Mesenteric fat pad (tissue), 1 donor: ENCODE data around the gene TNFRSF1B. TPM values are rescaled to one million over a fixed set of nuclear protein-coding genes. Genes with fewer than 3 reads are reported as not detected.

Source experiments
- DNase-seq: peaks from one replicate; pipeline ENCODE4 v3.0.0-alpha.2; 2020; ENCODE audit warnings: low spot score
- total RNA-seq: library from RNA; stranded (reverse); fragmentation: NEBNext Ultra II Directional; extraction: Animal tissue kit (Norgen Biotek cat#: 25700); gene quantifications from one replicate; pipeline ENCODE4 v1.2.1, GENCODE V29; 2021
- donor health status: DM: yes; HTN: yes; CAD: no.

Gene TNFRSF1B
- total RNA-seq, 1 donor from 2014 or later = 95.6 TPM

- no peak for DNase-seq
Measured at GRCh38 chr1:12157366-12158231, 9.2 kb upstream of the TNFRSF1B start.

- DNase-seq = no peak
Measured at GRCh38 chr1:12158357-12159092, 8.3 kb upstream of the TNFRSF1B start.

GRCh38 chr1:12159816-12160215 lies 7.0 kb upstream of the TNFRSF1B start:
- no peak for DNase-seq

- DNase-seq = no peak
Measured at GRCh38 chr1:12161324-12161661, 5.5 kb upstream of the TNFRSF1B start.

- DNase-seq = no peak
Measured at GRCh38 chr1:12161662-12162458, 4.9 kb upstream of the TNFRSF1B start.

GRCh38 chr1:12162459-12163137 lies 4.2 kb upstream of the TNFRSF1B start:
- DNase-seq = no peak

GRCh38 chr1:12163210-12163609 lies 3.6 kb upstream of the TNFRSF1B start:
- no peak for DNase-seq

- no peak for DNase-seq
Measured at GRCh38 chr1:12164210-12164609, 2.6 kb upstream of the TNFRSF1B start.

- DNase-seq = no peak
Measured at GRCh38 chr1:12165342-12165741, 1.4 kb upstream of the TNFRSF1B start.

- DNase-seq = no peak
Measured at GRCh38 chr1:12167493-12168429, 970 bp downstream of the TNFRSF1B start.

- DNase-seq = no peak
Measured at GRCh38 chr1:12168451-12169160, 1.8 kb downstream of the TNFRSF1B start.

GRCh38 chr1:12169442-12170135 lies 2.8 kb downstream of the TNFRSF1B start:
- DNase-seq = no peak

- no peak for DNase-seq
Measured at GRCh38 chr1:12170263-12170671, 3.5 kb downstream of the TNFRSF1B start.

- DNase-seq = no peak
Measured at GRCh38 chr1:12171206-12172041, 4.6 kb downstream of the TNFRSF1B start.

GRCh38 chr1:12172042-12172851 lies 5.5 kb downstream of the TNFRSF1B start:
- DNase-seq = no peak

GRCh38 chr1:12173041-12173509 lies 6.3 kb downstream of the TNFRSF1B start:
- DNase-seq = no peak

- DNase-seq = no peak
Measured at GRCh38 chr1:12173631-12174121, 6.9 kb downstream of the TNFRSF1B start.
